Nephron (organoid): ENCODE measurements around the gene GINS3.

Experiments
- H3K27ac Mint-ChIP-seq, 3 experiments: 2 replicates each; pipeline ENCODE4 v1.8.0; 2020; ENCODE audit warnings: mixed read lengths in 3 of 3, mild to moderate bottlenecking in 2 of 3, moderate library complexity in 1 of 3
- H3K27me3 Mint-ChIP-seq: 2 replicates; pipeline ENCODE4 v1.8.0; 2021; ENCODE audit warnings: low read depth, mild to moderate bottlenecking, moderate library complexity, mixed read lengths
- H3K36me3 Mint-ChIP-seq: 2 replicates; pipeline ENCODE4 v1.8.0; 2020; ENCODE audit warnings: low read depth, mixed read lengths
- H3K4me1 Mint-ChIP-seq: 2 replicates; pipeline ENCODE4 v1.8.0; 2020; ENCODE audit warnings: mixed read lengths
- H3K4me3 Mint-ChIP-seq, 3 experiments: 2 replicates each; pipeline ENCODE4 v1.8.0; 2020; ENCODE audit warnings: mild to moderate bottlenecking in 3 of 3, mixed read lengths in 3 of 3, moderate library complexity in 2 of 3
- H3K9me3 Mint-ChIP-seq: 2 replicates; pipeline ENCODE4 v1.8.0; 2020; ENCODE audit warnings: mixed read lengths
- TF ChIP-seq, protein P1 (sequence below), 3 experiments: fragments of 200-600 bp; sonication (generic); IDR thresholded peaks; one replicate each; pipeline ENCODE4 v1.5.0; 2021; ENCODE audit warnings: antibody characterized with exemption in 3 of 3; ENCODE audit not compliant: unreplicated experiment in 3 of 3

The GINS3 gene

DNA sequence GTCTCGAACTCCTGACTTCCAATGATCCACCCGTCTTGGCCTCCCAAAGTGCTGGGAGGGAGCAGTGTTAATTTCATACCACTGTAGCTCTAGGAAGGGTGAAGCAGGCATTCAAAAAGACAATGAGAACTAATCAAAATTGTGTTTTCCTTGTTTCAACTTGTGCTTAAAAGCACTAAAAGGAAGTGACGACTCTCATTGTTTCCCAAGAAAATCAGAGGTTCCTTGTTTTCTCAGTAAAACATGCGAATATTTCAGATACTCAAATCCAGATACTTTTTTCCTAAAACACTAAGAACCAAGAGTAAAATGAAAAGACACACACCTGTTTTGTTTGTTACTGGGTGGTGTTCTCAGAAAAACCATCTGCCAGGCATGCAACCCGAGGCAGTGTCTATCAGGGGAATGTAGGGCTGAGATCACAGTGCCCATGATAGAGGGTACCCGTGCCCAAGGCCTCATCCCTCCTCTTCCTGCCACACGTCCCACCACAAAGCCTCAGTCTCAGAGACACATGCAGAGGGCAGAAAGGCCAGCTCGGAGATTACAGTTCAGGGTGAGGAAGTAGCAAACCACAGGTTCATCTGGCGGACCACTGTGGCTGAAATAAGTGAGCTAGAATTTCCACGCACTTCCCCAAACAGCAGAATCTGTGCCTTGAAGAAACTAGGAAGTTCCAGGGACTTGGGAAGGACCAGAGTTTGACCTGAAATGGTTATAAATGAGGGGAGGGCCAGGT, 33.7 kb downstream of the GINS3 start:
- Mint-ChIP-seq H3K4me3 (no peak overlapping the region), H3K36me3 (no peaks in the 10 kb centered on the region), H3K4me1 (no peaks in the 10 kb centered on the region), H3K27me3 (peaks cover 43% of the 10 kb centered on the region), H3K9me3 (no peaks in the 10 kb centered on the region), H3K27ac (no peak overlapping the region)
- TF ChIP-seq, protein P1, sequence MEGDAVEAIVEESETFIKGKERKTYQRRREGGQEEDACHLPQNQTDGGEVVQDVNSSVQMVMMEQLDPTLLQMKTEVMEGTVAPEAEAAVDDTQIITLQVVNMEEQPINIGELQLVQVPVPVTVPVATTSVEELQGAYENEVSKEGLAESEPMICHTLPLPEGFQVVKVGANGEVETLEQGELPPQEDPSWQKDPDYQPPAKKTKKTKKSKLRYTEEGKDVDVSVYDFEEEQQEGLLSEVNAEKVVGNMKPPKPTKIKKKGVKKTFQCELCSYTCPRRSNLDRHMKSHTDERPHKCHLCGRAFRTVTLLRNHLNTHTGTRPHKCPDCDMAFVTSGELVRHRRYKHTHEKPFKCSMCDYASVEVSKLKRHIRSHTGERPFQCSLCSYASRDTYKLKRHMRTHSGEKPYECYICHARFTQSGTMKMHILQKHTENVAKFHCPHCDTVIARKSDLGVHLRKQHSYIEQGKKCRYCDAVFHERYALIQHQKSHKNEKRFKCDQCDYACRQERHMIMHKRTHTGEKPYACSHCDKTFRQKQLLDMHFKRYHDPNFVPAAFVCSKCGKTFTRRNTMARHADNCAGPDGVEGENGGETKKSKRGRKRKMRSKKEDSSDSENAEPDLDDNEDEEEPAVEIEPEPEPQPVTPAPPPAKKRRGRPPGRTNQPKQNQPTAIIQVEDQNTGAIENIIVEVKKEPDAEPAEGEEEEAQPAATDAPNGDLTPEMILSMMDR (IDR thresholded peaks at IDR 0.05; ENCODE audit: unreplicated experiment in 3 of 3): no peak

DNA sequence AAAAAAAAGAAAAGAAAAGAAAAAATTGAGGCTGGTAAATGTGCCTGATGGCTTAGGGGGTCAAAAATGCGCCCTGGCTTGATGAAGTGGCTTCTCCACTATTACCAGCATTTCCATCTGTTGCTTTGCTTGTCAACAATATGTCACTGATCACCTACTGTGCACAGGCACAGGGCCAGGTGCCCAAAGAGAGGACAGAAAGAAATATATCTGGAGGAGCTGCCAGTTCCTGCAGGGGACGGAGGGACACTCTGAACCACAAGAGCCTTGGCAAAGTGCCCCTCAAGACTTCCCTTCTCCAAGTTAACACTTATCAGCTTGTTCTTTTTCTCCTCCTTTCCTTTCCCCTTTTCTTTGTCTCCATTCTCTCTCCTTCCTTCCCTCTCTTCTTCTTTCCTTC, 34.7 kb downstream of the GINS3 start:
- H3K27me3 Mint-ChIP-seq: peaks cover 41% of the 10 kb centered on the region
- TF ChIP-seq, protein P1 (IDR thresholded peaks at IDR 0.05; ENCODE audit: unreplicated experiment in 3 of 3): no peak
- no peak overlapping the region for H3K4me3 Mint-ChIP-seq
- no peaks in the 10 kb centered on the region for H3K36me3 Mint-ChIP-seq
- H3K4me1 Mint-ChIP-seq: no peaks in the 10 kb centered on the region
- no peak overlapping the region for H3K27ac Mint-ChIP-seq
- H3K9me3 Mint-ChIP-seq: no peaks in the 10 kb centered on the region

DNA sequence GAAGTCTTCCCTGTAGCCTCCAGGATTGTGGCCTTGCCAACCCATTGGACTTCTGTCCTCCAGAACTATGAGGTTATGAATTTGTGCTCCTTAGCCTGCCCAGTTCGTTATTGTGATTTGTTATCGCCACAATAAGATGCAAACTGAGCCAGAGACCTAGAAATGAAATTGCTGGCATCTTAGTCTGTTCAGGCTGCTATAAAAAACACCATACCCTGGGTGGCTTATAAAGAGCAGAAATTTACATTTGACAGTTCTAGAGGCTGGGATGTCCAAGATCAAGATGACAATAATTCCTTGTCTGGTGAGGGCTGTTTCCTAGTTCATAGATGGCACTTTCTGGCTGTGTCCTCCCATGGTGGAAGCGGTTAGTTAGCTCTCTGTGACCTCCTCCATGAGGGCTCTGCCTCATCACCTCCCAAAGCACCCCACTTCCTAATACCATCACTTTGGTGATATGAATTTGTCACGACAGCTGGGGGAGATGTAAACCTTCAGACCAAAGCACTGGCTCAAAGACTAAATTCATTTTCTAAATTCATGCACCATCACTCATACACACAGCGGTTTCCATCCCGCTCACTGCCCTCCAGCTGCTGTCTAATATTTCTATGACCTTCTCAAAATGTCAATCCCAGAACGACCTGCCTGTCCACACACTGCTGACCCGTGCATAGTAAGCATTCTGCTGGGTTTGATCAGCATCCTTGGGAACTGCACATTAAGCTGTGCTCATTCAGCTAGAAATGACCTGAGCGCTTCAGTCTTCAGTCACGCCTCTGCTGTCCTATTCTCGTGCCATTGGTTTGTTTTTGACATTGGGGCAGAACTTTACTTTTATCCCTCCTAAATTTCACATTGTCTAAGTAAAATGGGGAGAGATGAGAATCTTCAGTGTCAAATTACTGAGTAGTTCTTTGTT, 36.6 kb downstream of the GINS3 start:
- Mint-ChIP-seq H3K27ac (no peak overlapping the region), H3K36me3 (no peaks in the 10 kb centered on the region), H3K4me1 (no peaks in the 10 kb centered on the region), H3K27me3 (peaks cover 41% of the 10 kb centered on the region), H3K4me3 (no peak overlapping the region), H3K9me3 (no peaks in the 10 kb centered on the region)
- TF ChIP-seq, protein P1 (IDR thresholded peaks at IDR 0.05; ENCODE audit: unreplicated experiment in 3 of 3): no peak

DNA sequence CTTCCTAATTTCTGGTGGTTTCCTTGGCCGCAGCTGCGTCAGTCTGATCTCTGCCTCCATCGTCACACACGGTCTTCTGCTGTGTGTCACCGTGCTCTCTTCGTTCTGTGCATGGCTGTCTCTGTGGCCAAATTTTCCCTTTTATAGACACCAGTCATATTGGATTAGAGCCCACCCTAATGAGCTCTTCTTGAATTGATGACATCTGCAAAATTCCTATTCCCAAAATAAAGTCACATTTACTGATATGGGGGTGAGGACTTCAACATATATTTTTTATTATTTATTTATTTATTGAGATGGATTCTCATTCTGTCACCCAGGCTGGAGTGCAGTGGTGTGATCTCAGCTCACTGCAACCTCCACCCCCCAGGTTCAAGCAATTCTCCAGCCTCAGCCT, 38.4 kb downstream of the GINS3 start:
- H3K9me3 Mint-ChIP-seq: no peaks in the 10 kb centered on the region
- H3K36me3 Mint-ChIP-seq: no peaks in the 10 kb centered on the region
- H3K4me3 Mint-ChIP-seq: no peak overlapping the region
- TF ChIP-seq, protein P1 (IDR thresholded peaks at IDR 0.05; ENCODE audit: unreplicated experiment in 3 of 3): no peak
- H3K27me3 Mint-ChIP-seq: peaks cover 30% of the 10 kb centered on the region
- H3K4me1 Mint-ChIP-seq: no peaks in the 10 kb centered on the region
- no peak overlapping the region for H3K27ac Mint-ChIP-seq

DNA sequence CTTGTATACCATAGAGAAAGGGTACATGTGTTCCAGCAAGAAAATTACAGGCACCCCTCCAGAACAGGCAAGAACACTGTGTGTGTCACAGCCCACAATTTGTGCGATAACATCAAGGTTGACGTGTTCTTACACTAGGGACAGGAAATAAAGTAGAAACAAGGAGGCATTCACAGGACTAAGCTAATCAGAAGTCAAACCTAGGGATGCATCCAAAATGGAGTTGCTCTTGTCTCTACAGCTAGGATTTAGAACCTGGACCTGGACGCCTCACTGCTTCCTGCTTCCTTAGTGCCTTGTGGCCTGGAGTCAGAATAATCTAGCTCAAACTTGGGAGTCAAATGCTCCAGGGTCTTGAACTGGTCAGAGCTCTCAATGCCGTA, 41.3 kb downstream of the GINS3 start:
- no peaks in the 10 kb centered on the region for H3K4me1 Mint-ChIP-seq
- peaks cover 32% of the 10 kb centered on the region for H3K27me3 Mint-ChIP-seq
- no peak overlapping the region for H3K27ac Mint-ChIP-seq
- H3K9me3 Mint-ChIP-seq: no peaks in the 10 kb centered on the region
- TF ChIP-seq, protein P1 (IDR thresholded peaks at IDR 0.05; ENCODE audit: unreplicated experiment in 3 of 3): no peak
- H3K36me3 Mint-ChIP-seq: no peaks in the 10 kb centered on the region
- no peak overlapping the region for H3K4me3 Mint-ChIP-seq
